ENCODE results near the gene SPG7.

The SPG7 gene

DNA sequence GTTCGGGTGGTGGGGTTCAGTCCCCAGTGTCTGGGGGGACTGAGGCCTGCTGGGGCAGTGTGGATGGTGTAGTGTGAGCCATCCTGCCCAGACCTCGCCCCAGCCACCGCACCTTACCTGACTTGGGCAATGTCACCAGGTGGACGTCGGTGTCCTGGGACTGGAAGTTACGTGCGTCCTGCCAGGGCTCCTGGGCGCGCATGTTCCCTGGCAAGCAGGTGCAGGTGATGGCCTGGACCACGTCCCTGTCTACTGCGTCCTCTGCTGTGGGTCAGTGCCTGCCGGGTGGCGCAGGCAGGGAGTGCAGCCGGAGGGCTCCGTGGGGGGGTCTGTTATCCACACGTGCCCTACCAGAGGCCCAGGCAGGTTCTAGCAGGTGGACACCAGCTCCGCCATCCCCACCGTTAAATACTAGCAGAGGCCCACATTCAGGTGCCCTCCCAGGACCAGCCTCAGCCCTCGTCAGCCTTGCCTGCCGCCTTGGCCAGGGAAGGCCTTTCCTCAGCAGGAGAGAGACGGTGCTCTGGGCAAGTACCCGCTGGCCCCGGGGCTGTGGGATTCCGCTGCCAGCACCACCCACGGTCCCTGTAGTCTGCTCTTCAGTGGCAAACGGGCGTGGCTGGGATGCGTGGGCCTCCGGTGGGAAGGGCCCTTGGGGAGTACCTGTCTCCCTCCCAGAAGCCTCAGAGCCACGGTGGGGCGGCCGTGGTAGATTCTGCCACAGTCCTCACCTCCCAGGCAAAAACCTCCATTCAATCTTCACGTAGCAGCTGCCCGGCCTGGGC lies 97.2 kb downstream of the SPG7 start:
- DNase-seq (ENCODE audit: low read depth): no peak
- TF ChIP-seq CTCF (IDR thresholded peaks at IDR 0.05; ENCODE audit: low read length, missing control alignments): no peak
- no peak overlapping the region for H3K4me3 ChIP-seq (replicated peaks; ENCODE audit: low read depth, low read length)

DNA sequence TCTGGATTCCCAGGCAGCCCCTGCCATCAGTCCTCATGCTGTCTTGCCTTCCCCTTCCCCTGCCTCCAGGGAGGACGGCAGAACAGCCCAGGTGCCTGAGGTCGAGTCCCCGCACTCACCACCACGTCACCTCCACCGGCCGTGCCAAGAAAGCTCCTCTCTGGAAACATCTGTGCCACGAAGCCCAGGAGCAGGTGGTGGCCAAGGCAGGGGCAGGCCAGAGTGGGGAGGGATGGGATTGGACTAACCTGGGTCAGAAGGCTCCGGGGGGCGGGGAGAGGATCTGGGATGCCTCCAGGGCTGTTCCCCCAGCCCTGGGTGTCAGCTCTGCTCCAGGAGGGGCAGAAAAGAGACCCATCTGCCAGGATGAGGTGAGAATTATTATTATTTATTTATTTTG lies 97.8 kb downstream of the SPG7 start:
- no peak for DNase-seq (ENCODE audit: low read depth)

More for the DNA sequence above, 97.8 kb downstream of the SPG7 start:
- TF ChIP-seq CTCF (IDR thresholded peaks at IDR 0.05; ENCODE audit: low read length, missing control alignments): no peak
- H3K4me3 ChIP-seq (replicated peaks; ENCODE audit: low read depth, low read length): no peak overlapping the region
